ENCODE measurements around the gene AKR1C1.
"Not testable (repeated sequence)": the region's sequence is repeated elsewhere in the genome, so short reads cannot be mapped to it uniquely, and the experiment has no call there.

AKR1C1 gene

DNA sequence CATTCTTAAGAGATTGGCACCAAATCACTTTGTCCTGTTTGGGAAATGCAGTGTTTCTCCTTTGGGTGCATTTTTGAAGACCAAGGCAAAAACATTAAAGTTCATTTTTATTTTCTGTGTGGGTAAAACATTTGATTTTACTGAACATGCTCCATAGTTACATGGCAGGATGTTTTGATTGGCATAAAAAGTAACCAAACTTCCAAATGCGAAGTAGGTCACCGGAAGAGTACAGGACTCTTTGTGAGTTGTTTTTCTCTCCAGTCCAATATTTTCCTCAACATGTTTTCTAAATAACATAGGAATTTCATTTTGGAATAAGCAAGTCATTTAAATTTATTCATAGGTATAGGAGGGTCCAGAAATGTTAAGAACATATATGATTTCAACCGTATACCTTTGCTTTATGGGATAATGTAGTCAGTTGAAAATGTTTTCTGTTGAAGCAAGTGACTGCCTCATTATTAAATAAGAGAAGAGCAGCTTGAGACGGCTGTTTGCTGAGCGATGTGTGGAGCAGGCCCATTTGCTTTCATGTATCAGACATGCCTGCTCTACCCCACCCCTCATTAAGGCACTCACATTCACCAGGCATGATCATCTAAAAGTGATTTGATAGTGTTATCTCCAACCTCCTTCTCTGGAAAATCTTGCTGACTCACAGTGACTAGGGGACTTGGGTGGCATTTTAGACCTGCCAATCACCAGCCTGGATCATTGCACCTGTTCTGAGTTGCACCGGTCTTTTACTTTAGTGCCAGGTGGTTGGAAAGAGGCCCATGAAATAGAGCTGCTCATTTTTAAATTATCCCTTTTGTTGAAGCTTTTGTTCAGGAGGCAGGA, 56.8 kb downstream of the AKR1C1 start:
- not testable (repeated sequence) for DNase-seq

DNA sequence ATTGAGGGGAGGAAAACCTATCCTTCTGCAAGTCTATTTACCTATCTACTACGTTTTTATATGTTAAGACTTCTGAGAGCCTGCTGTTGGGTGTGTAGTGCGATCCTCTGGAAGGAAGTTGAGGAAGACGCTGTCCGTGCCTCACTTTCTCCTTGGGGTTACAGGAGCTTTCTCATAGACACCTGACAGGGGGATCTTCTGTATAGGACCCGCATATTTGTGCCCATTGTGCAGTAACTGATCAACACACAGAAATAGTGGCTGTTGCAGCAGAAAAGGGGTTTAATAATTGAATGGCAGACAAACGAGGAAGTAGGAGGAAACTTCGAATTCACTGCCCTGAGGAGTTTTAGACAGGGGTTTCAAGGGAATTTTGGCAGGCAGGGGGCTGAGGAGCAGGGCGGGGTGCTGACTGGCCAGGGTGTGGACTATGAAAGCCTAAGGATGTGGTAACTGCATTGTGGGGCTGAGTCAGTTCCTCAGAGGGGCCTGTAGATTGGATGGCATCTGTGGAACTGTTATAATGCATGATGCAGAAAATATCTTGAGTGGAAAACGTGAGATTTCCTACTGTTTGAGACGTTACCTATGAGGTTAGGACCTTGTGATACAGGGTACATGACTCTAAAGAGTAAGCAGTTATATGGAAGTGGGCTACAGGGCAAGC, 58.5 kb downstream of the AKR1C1 start:
- DNase-seq, result not testable (repeated sequence)

- no peak for DNase-seq
These were observed 60.1 kb downstream of the AKR1C1 start for GRCh38 chr10:5023177-5023805.

GRCh38 chr10:5025461-5025881, 62.3 kb downstream of the AKR1C1 start:
- DNase-seq, result not testable (repeated sequence)

DNA sequence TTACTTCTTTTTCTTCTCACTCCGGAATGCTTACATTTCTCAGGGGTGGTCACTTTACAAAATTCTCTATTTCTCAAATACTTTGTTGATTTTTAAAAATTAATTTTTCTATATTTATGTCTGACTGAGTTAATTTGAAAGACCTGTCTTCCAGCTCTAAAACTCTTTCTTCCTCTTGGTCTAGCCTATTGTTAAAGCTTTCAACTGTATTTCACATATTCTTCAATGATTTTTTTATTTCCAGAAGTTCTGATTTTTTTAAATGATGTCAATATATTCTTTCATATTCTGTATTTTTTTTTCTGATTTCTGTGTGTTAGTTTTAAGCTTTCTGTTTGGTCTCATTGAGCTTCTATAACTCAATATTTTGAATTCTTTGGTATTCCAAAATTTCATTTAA, 67.8 kb downstream of the AKR1C1 start:
- DNase-seq, result no peak

GRCh38 chr10:5031588-5031987, 68.4 kb downstream of the AKR1C1 start:
- DNase-seq, result not testable (repeated sequence)

GRCh38 chr10:5032444-5032843, 69.2 kb downstream of the AKR1C1 start:
- not testable (repeated sequence) for DNase-seq

Data from stimulated activated CD4-positive, alpha-beta T cell treated with anti-CD3 and anti-CD28 coated beads, Interleukin-2, amount 100 ng/mL, for 48 hours (primary cell).